Parathyroid adenoma (tissue), 2 donors: ENCODE data around the gene POLR1H.

Experiments
- H2AFZ ChIP-seq: fragments of 300-600 bp; sonication (generic); one replicate; pipeline ENCODE4 v1.7.0; 2017; ENCODE audit warnings: antibody characterized with exemption, mild to moderate bottlenecking
- H3K27ac ChIP-seq: fragments of 300-600 bp; sonication (generic); one replicate; pipeline ENCODE4 v1.7.0; 2017
- H3K27me3 ChIP-seq: fragments of 300-600 bp; sonication (generic); one replicate; pipeline ENCODE4 v1.7.0; 2017; ENCODE audit warnings: low read length; ENCODE audit not compliant: control insufficient read depth, insufficient read depth
- H3K36me3 ChIP-seq: fragments of 300-600 bp; sonication (generic); one replicate; pipeline ENCODE4 v1.7.0; 2017; ENCODE audit warnings: low read length; ENCODE audit not compliant: control insufficient read depth, insufficient read depth
- H3K4me1 ChIP-seq: fragments of 300-600 bp; sonication (generic); one replicate; pipeline ENCODE4 v1.7.0; 2017; ENCODE audit warnings: control low read depth
- H3K4me2 ChIP-seq: fragments of 300-600 bp; sonication (generic); one replicate; pipeline ENCODE4 v1.7.0; 2017; ENCODE audit warnings: low read length
- H3K4me3 ChIP-seq: fragments of 300-600 bp; sonication (generic); one replicate; pipeline ENCODE4 v1.7.0; 2017; ENCODE audit warnings: low read depth, low read length
- H3K79me2 ChIP-seq: fragments of 300-600 bp; sonication (generic); one replicate; pipeline ENCODE4 v1.7.0; 2017; ENCODE audit warnings: control low read depth
- H3K9ac ChIP-seq: fragments of 300-600 bp; sonication (generic); one replicate; pipeline ENCODE4 v1.7.0; 2017; ENCODE audit warnings: mild to moderate bottlenecking
- H3K9me3 ChIP-seq: fragments of 300-600 bp; sonication (generic); one replicate; pipeline ENCODE4 v1.7.0; 2017; ENCODE audit warnings: low read length; ENCODE audit not compliant: control insufficient read depth
- CTCF ChIP-seq: fragments of 300-600 bp; sonication (generic); IDR thresholded peaks from one replicate; pipeline ENCODE4 v1.7.0; 2017; ENCODE audit warnings: antibody characterized with exemption, mild to moderate bottlenecking
- donor health status: primary hyperparathyroidism.

Gene POLR1H

GRCh38 chr6:30111266-30111856 is 50.3 kb downstream of the POLR1H start:
- Histone ChIP-seq H2AFZ (no peak overlapping the region), H3K4me2 (no peak overlapping the region), H3K79me2 (no peaks in the 10 kb centered on the region), H3K36me3 (no peaks in the 10 kb centered on the region), H3K27me3 (no peaks in the 10 kb centered on the region), H3K27ac (no peak overlapping the region), H3K9ac (no peak overlapping the region), H3K4me1 (no peaks in the 10 kb centered on the region), H3K9me3 (no peaks in the 10 kb centered on the region), H3K4me3 (no peak overlapping the region)
- TF ChIP-seq CTCF = no peak

- Histone ChIP-seq H3K36me3 (no peaks in the 10 kb centered on the region), H3K27ac (no peak overlapping the region), H3K9ac (no peak overlapping the region), H3K4me2 (no peak overlapping the region), H2AFZ (no peak overlapping the region), H3K4me3 (no peak overlapping the region), H3K9me3 (no peaks in the 10 kb centered on the region), H3K4me1 (no peaks in the 10 kb centered on the region), H3K79me2 (no peaks in the 10 kb centered on the region), H3K27me3 (no peaks in the 10 kb centered on the region)
- TF ChIP-seq CTCF = no peak
Observed at GRCh38 chr6:30112402-30112994, 51.4 kb downstream of the POLR1H start.

GRCh38 chr6:30113003-30113759 is 52.1 kb downstream of the POLR1H start, which contains the start of gene TRIM31:
Gene TRIM31 (minus strand): TSS chr6:30113090. CDS start chr6:30112805, 285 bp downstream.
- no peak within 1 kb of the TSS for H3K4me2 ChIP-seq
- H2AFZ ChIP-seq = no peak within 1 kb of the TSS
- H3K4me3 ChIP-seq = no peak within 1 kb of the TSS
- no peaks in the 10 kb centered on the region for H3K36me3 ChIP-seq
- H3K9me3 ChIP-seq = no peaks in the 10 kb centered on the region
- no peak within 1 kb of the TSS for H3K9ac ChIP-seq
- H3K4me1 ChIP-seq = no peaks in the 10 kb centered on the region
- H3K27ac ChIP-seq = no peak within 1 kb of the TSS
- H3K27me3 ChIP-seq = no peaks in the 10 kb centered on the region
- H3K79me2 ChIP-seq = no peaks in the 10 kb centered on the region
- no peak for TF ChIP-seq CTCF

- Histone ChIP-seq H3K4me1 (no peaks in the 10 kb centered on the region), H3K79me2 (no peaks in the 10 kb centered on the region), H3K9me3 (no peaks in the 10 kb centered on the region), H3K4me2 (no peak overlapping the region), H3K9ac (no peak overlapping the region), H3K27me3 (no peaks in the 10 kb centered on the region), H2AFZ (no peak overlapping the region), H3K4me3 (no peak overlapping the region), H3K27ac (no peak overlapping the region), H3K36me3 (no peaks in the 10 kb centered on the region)
- no peak for TF ChIP-seq CTCF
Observed at GRCh38 chr6:30113841-30114240, 52.8 kb downstream of the POLR1H start.
